Mesendoderm (in vitro differentiated cells): ENCODE measurements around the gene TCHHL1.
"Not testable (repeated sequence)": the region's sequence is repeated elsewhere in the genome, so short reads cannot be mapped to it uniquely, and the experiment has no call there.

Experiments
- DNase-seq: peaks from one replicate; pipeline ENCODE4 v3.0.0; 2013
- H2AK5ac ChIP-seq: 2 replicates; pipeline ENCODE4 v1.6.1; 2013; ENCODE audit warnings: low read length, inconsistent platforms
- H2BK120ac ChIP-seq: 2 replicates; pipeline ENCODE4 v1.6.1; 2013; ENCODE audit warnings: low read depth, mild to moderate bottlenecking, low read length, moderate library complexity, mixed read lengths
- H2BK15ac ChIP-seq: replicated peaks from 2 replicates; pipeline ENCODE4 v1.6.1; 2013; ENCODE audit warnings: low read depth, mild to moderate bottlenecking, moderate library complexity
- H2BK5ac ChIP-seq: 2 replicates; pipeline ENCODE4 v1.6.1; 2013; ENCODE audit warnings: low read length, inconsistent platforms
- H3K18ac ChIP-seq: 2 replicates; pipeline ENCODE4 v1.6.1; 2013; ENCODE audit warnings: mild to moderate bottlenecking, low read length, mixed read lengths
- H3K23ac ChIP-seq: one replicate; pipeline ENCODE4 v1.6.1; 2013; ENCODE audit warnings: low read length
- H3K27ac ChIP-seq: 2 replicates; pipeline ENCODE4 v1.5.1; 2013; ENCODE audit warnings: low read depth, mild to moderate bottlenecking, inconsistent platforms, low read length, moderate library complexity
- H3K27me3 ChIP-seq: 2 replicates; pipeline ENCODE4 v1.6.1; 2013; ENCODE audit warnings: low read length, control low read depth, mild to moderate bottlenecking, inconsistent platforms; ENCODE audit not compliant: insufficient read depth, poor library complexity
- H3K36me3 ChIP-seq: 2 replicates; pipeline ENCODE4 v1.6.1; 2013; ENCODE audit warnings: low read length, inconsistent platforms; ENCODE audit not compliant: control insufficient read depth, insufficient read depth
- H3K4ac ChIP-seq: one replicate; pipeline ENCODE4 v1.6.1; 2013; ENCODE audit warnings: low read depth, mild to moderate bottlenecking, low read length, moderate library complexity
- H3K4me1 ChIP-seq: 2 replicates; pipeline ENCODE4 v1.6.1; 2013; ENCODE audit warnings: low read depth, low read length, inconsistent platforms; ENCODE audit not compliant: control insufficient read depth
- H3K4me2 ChIP-seq: 2 replicates; pipeline ENCODE4 v1.6.1; 2013; ENCODE audit warnings: low read length
- H3K4me3 ChIP-seq: 2 replicates; pipeline ENCODE4 v1.5.1; 2013; ENCODE audit warnings: mild to moderate bottlenecking, low read length
- H3K56ac ChIP-seq: one replicate; pipeline ENCODE4 v1.6.1; 2013; ENCODE audit warnings: low read length
- H3K79me1 ChIP-seq: 2 replicates; pipeline ENCODE4 v1.6.1; 2013; ENCODE audit warnings: low read length, inconsistent platforms
- H3K79me2 ChIP-seq: 2 replicates; pipeline ENCODE4 v1.6.1; 2013; ENCODE audit warnings: mild to moderate bottlenecking, low read length; ENCODE audit not compliant: control insufficient read depth, insufficient read depth
- H3K9ac ChIP-seq: 2 replicates; pipeline ENCODE4 v1.6.1; 2013; ENCODE audit warnings: low read length, inconsistent platforms
- H4K5ac ChIP-seq: one replicate; pipeline ENCODE4 v1.6.1; 2013; ENCODE audit warnings: low read length
- H4K8ac ChIP-seq: one replicate; pipeline ENCODE4 v1.6.1; 2013; ENCODE audit warnings: low read depth, mild to moderate bottlenecking, control low read depth, low read length, moderate library complexity
- WGBS: extraction: QIAGEN DNeasy Blood & Tissue Kit; methylation state at CpG from one replicate; pipeline ENCODE4 v1.1.7; 2013; ENCODE audit warnings: low lambda C conversion rate, missing lambda C conversion rate; ENCODE audit not compliant: insufficient coverage; ENCODE audit errors: extremely low coverage; 5-methylcytosine and 5-hydroxymethylcytosine counted together

The TCHHL1 gene

GRCh38 chr1:152080494-152080893, 8.4 kb downstream of the TCHHL1 start:
- H3K4me3 ChIP-seq, H3K4me2 ChIP-seq, H3K79me1 ChIP-seq, H3K79me2 ChIP-seq, H3K27ac ChIP-seq, H3K9ac ChIP-seq, H3K4me1 ChIP-seq, H2BK120ac ChIP-seq, H3K36me3 ChIP-seq, H2AK5ac ChIP-seq, DNase-seq, H3K4ac ChIP-seq, H3K27me3 ChIP-seq, H3K23ac ChIP-seq, H4K8ac ChIP-seq, H3K56ac ChIP-seq, H4K5ac ChIP-seq, H2BK5ac ChIP-seq, H3K18ac ChIP-seq, H2BK15ac ChIP-seq: not testable (repeated sequence)
- WGBS = no CpG with 5 or more reads among the region's 17 CpGs

GRCh38 chr1:152078831-152079441, 9.9 kb downstream of the TCHHL1 start:
- H3K18ac ChIP-seq = no peak overlapping the region
- H3K4me1 ChIP-seq = no peaks in the 10 kb centered on the region
- H3K4me2 ChIP-seq = no peak overlapping the region
- DNase-seq = no peak
- H4K5ac ChIP-seq = no peak overlapping the region
- H3K4ac ChIP-seq = no peak overlapping the region
- no peak overlapping the region for H2BK120ac ChIP-seq
- no peak overlapping the region for H3K23ac ChIP-seq
- no peak overlapping the region for H2AK5ac ChIP-seq
- no peak overlapping the region for H3K56ac ChIP-seq
- H3K79me1 ChIP-seq = no peaks in the 10 kb centered on the region
- H3K27me3 ChIP-seq = no peaks in the 10 kb centered on the region
- H3K36me3 ChIP-seq = no peaks in the 10 kb centered on the region
- H3K79me2 ChIP-seq = no peaks in the 10 kb centered on the region
- no peak overlapping the region for H2BK5ac ChIP-seq
- H3K9ac ChIP-seq = no peak overlapping the region
- WGBS = no CpG with 5 or more reads among the region's 24 CpGs
- H2BK15ac ChIP-seq = no peak overlapping the region
- H3K27ac ChIP-seq = no peak overlapping the region
- no peak overlapping the region for H4K8ac ChIP-seq
- no peak overlapping the region for H3K4me3 ChIP-seq

GRCh38 chr1:152072311-152072710, 16.6 kb downstream of the TCHHL1 start:
- Histone ChIP-seq H3K18ac (no peak overlapping the region), H3K79me2 (no peaks in the 10 kb centered on the region)

GRCh38 chr1:152071123-152071522, 17.7 kb downstream of the TCHHL1 start:
- H3K4ac ChIP-seq = no peak overlapping the region
- H3K18ac ChIP-seq = no peak overlapping the region
- no peaks in the 10 kb centered on the region for H3K36me3 ChIP-seq
- no peaks in the 10 kb centered on the region for H3K27me3 ChIP-seq
- H2BK120ac ChIP-seq = no peak overlapping the region
- no peaks in the 10 kb centered on the region for H3K79me2 ChIP-seq
- H2BK5ac ChIP-seq = no peak overlapping the region
- no peak overlapping the region for H3K56ac ChIP-seq
- no peak overlapping the region for H3K4me3 ChIP-seq
- no peak overlapping the region for H4K8ac ChIP-seq
- no peak overlapping the region for H3K4me2 ChIP-seq
- no peak overlapping the region for H3K9ac ChIP-seq
- H3K4me1 ChIP-seq = no peaks in the 10 kb centered on the region
- H3K23ac ChIP-seq = no peak overlapping the region
- H3K79me1 ChIP-seq = no peaks in the 10 kb centered on the region
- H2AK5ac ChIP-seq = no peak overlapping the region
- no peak for DNase-seq
- no peak overlapping the region for H4K5ac ChIP-seq
- no peak overlapping the region for H2BK15ac ChIP-seq
- no peak overlapping the region for H3K27ac ChIP-seq
- WGBS = no CpG with 5 or more reads among the region's 3 CpGs

More at GRCh38 chr1:152072311-152072710, 16.6 kb downstream of the TCHHL1 start:
- no peak for DNase-seq
- Histone ChIP-seq H2BK120ac (no peak overlapping the region), H3K4me1 (no peaks in the 10 kb centered on the region), H3K4me2 (no peak overlapping the region), H2AK5ac (no peak overlapping the region), H4K5ac (no peak overlapping the region), H3K56ac (no peak overlapping the region), H3K4me3 (no peak overlapping the region), H3K4ac (no peak overlapping the region), H4K8ac (no peak overlapping the region), H3K9ac (no peak overlapping the region), H3K79me1 (no peaks in the 10 kb centered on the region), H2BK15ac (no peak overlapping the region), H2BK5ac (no peak overlapping the region), H3K27me3 (no peaks in the 10 kb centered on the region), H3K27ac (no peak overlapping the region), H3K36me3 (no peaks in the 10 kb centered on the region), H3K23ac (no peak overlapping the region)
- no CpG with 5 or more reads among the region's 3 CpGs for WGBS

GRCh38 chr1:152067929-152068328, 20.9 kb downstream of the TCHHL1 start:
- no peak overlapping the region for H3K27ac ChIP-seq
- H3K4me1 ChIP-seq = no peaks in the 10 kb centered on the region
- H2AK5ac ChIP-seq = no peak overlapping the region
- H3K36me3 ChIP-seq = no peaks in the 10 kb centered on the region
- H2BK15ac ChIP-seq = no peak overlapping the region
- no peaks in the 10 kb centered on the region for H3K27me3 ChIP-seq
- no peaks in the 10 kb centered on the region for H3K79me2 ChIP-seq
- H4K8ac ChIP-seq = no peak overlapping the region
- H3K56ac ChIP-seq = no peak overlapping the region
- no peak overlapping the region for H3K4me3 ChIP-seq
- no peak overlapping the region for H2BK120ac ChIP-seq
- H3K23ac ChIP-seq = no peak overlapping the region
- no peak overlapping the region for H2BK5ac ChIP-seq
- H3K4ac ChIP-seq = no peak overlapping the region
- no peak overlapping the region for H3K9ac ChIP-seq
- H3K4me2 ChIP-seq = no peak overlapping the region
- no peak overlapping the region for H4K5ac ChIP-seq
- H3K18ac ChIP-seq = no peak overlapping the region
- no CpG with 5 or more reads among the region's 1 CpG for WGBS
- no peak for DNase-seq
- H3K79me1 ChIP-seq = no peaks in the 10 kb centered on the region

- no peak overlapping the region for H3K18ac ChIP-seq
- H3K9ac ChIP-seq = no peak overlapping the region
- H3K36me3 ChIP-seq = no peaks in the 10 kb centered on the region
- no peak overlapping the region for H3K27ac ChIP-seq
- no peak overlapping the region for H2BK5ac ChIP-seq
- no peak for DNase-seq
- H3K27me3 ChIP-seq = no peaks in the 10 kb centered on the region
- no peaks in the 10 kb centered on the region for H3K79me1 ChIP-seq
- no peak overlapping the region for H3K4me3 ChIP-seq
- H3K79me2 ChIP-seq = no peaks in the 10 kb centered on the region
- no peak overlapping the region for H2AK5ac ChIP-seq
- H2BK15ac ChIP-seq = no peak overlapping the region
- H3K4me2 ChIP-seq = no peak overlapping the region
- no peak overlapping the region for H4K5ac ChIP-seq
- no peak overlapping the region for H4K8ac ChIP-seq
- H2BK120ac ChIP-seq = no peak overlapping the region
- H3K56ac ChIP-seq = no peak overlapping the region
- no peaks in the 10 kb centered on the region for H3K4me1 ChIP-seq
- H3K23ac ChIP-seq = no peak overlapping the region
- no peak overlapping the region for H3K4ac ChIP-seq
Measured at GRCh38 chr1:152067150-152067549, 21.7 kb downstream of the TCHHL1 start.
